ENCODE results near the gene DYRK3.

Gene DYRK3

GRCh38 chr1:206662396-206663092 lies 27.2 kb downstream of the DYRK3 start:
- DNase-seq: no peak

GRCh38 chr1:206663362-206663761 lies 28.0 kb downstream of the DYRK3 start:
- no peak for DNase-seq

GRCh38 chr1:206663832-206664652 lies 28.7 kb downstream of the DYRK3 start:
- peak; percentile 74 for DNase-seq

GRCh38 chr1:206664740-206665139 lies 29.4 kb downstream of the DYRK3 start:
- no peak for DNase-seq

- no peak for DNase-seq
Observed at GRCh38 chr1:206666031-206666561, 30.8 kb downstream of the DYRK3 start.

GRCh38 chr1:206666954-206667665 lies 31.8 kb downstream of the DYRK3 start:
- DNase-seq: no peak

- DNase-seq: no peak
Observed at GRCh38 chr1:206668351-206668750, 33.0 kb downstream of the DYRK3 start.

GRCh38 chr1:206668874-206669410 lies 33.6 kb downstream of the DYRK3 start:
- DNase-seq: no peak

- DNase-seq: no peak
Observed at GRCh38 chr1:206672011-206672688, 36.8 kb downstream of the DYRK3 start.

GRCh38 chr1:206672844-206673758 lies 37.8 kb downstream of the DYRK3 start:
- no peak for DNase-seq

GRCh38 chr1:206674236-206674635 lies 38.9 kb downstream of the DYRK3 start:
- no peak for DNase-seq

GRCh38 chr1:206674745-206675175 lies 39.4 kb downstream of the DYRK3 start:
- no peak for DNase-seq

GRCh38 chr1:206676499-206676898 lies 41.2 kb downstream of the DYRK3 start:
- DNase-seq: no peak

GRCh38 chr1:206678490-206678889 lies 43.2 kb downstream of the DYRK3 start:
- no peak for DNase-seq

GRCh38 chr1:206679738-206680211 lies 44.4 kb downstream of the DYRK3 start:
- no peak for DNase-seq

GRCh38 chr1:206680279-206680678 lies 44.9 kb downstream of the DYRK3 start:
- peak; percentile 34 for DNase-seq

- no peak for DNase-seq
Observed at GRCh38 chr1:206681359-206681758, 46.0 kb downstream of the DYRK3 start.

GRCh38 chr1:206682111-206682510 lies 46.8 kb downstream of the DYRK3 start:
- no peak for DNase-seq

- no peak for DNase-seq
Observed at GRCh38 chr1:206683313-206683712, 48.0 kb downstream of the DYRK3 start.

GRCh38 chr1:206684003-206684402 lies 48.7 kb downstream of the DYRK3 start:
- no peak for DNase-seq

Measured in midbrain (tissue), 1 donor.